HepG2 (cell line): ENCODE data around the gene LARP4. TPM values are rescaled to one million over a fixed set of nuclear protein-coding genes. Genes with fewer than 3 reads are reported as not detected.
"Not testable (repeated sequence)": the region's sequence is repeated elsewhere in the genome, so short reads cannot be mapped to it uniquely, and the experiment has no call there.

Source experiments
- ATAC-seq: fragments of 200-7000 bp; cut with Tn5 transposase; 3 replicates; pipeline ENCODE4 v1.9.1; 2020; ENCODE audit warnings: mild to moderate bottlenecking, moderate library complexity
- BruUV-seq: library from RNA; stranded (reverse); fragments of 400-500 nt; replicated peaks from 2 replicates; lab custom pipeline; 2021; lab: Mats Ljungman, UMichigan
- CTCF ChIA-PET: fragments of 300-600 bp; formaldehyde crosslinking; extraction: SDS; loops from one replicate; lab custom pipeline; 2021; ENCODE audit warnings: low total read pairs, inconsistent platforms, low intra/inter-chr PET ratio; lab: Yijun Ruan, JAX
- POLR2A ChIA-PET: fragments of 350-600 bp; sonication (Branson Sonifier 250); formaldehyde crosslinking; loops from one replicate; lab custom pipeline; 2020; ENCODE audit warnings: antibody characterized with exemption, inconsistent platforms; lab: Yijun Ruan, JAX
- DNase-seq: peaks from one replicate; pipeline ENCODE4 v3.0.0-alpha.2; 2015; ENCODE audit warnings: low spot score
- FAIRE-seq: peaks from 3 replicates; lab custom pipeline; 2011; peaks lifted over from hg19 to GRCh38; lab: Jason Lieb, UNC
- H2AFZ ChIP-seq: one replicate; pipeline ENCODE4 v1.6.1; 2011; ENCODE audit warnings: low read length, inconsistent platforms
- H3K27ac ChIP-seq: fragments of 300-600 bp; 3 replicates; pipeline ENCODE4 v1.8.0; 2011; ENCODE audit warnings: mixed run types, mild to moderate bottlenecking, mixed read lengths, low read length, inconsistent platforms; ENCODE audit not compliant: insufficient read depth; ENCODE audit errors: extremely low read length
- H3K27me3 ChIP-seq, 2 experiments: fragments of 200-600 bp in 1 of 2; 2 replicates in 1 of 2; 3 replicates in 1 of 2; pipeline versions ENCODE4 v1.6.0 to v1.8.0; 2011; ENCODE audit warnings: low read length in 2 of 2, mild to moderate bottlenecking in 2 of 2, moderate library complexity in 2 of 2, inconsistent platforms in 1 of 2; ENCODE audit not compliant: insufficient read depth in 2 of 2, control insufficient read depth in 1 of 2
- H3K36me3 ChIP-seq, 2 experiments: fragments of 200-600 bp in 1 of 2; replicated peaks in 1 of 2; 2 replicates in 1 of 2; 3 replicates in 1 of 2; pipeline versions ENCODE4 v1.5.1 to v1.8.0; 2011; ENCODE audit warnings: low read length in 2 of 2, inconsistent platforms in 1 of 2; ENCODE audit not compliant: insufficient read depth in 2 of 2, control insufficient read depth in 1 of 2
- H3K4me1 ChIP-seq: 2 replicates; pipeline ENCODE4 v1.5.1; 2012; ENCODE audit warnings: low read length, inconsistent platforms; ENCODE audit not compliant: insufficient read depth
- H3K4me2 ChIP-seq: 2 replicates; pipeline ENCODE4 v1.6.0; 2011; ENCODE audit warnings: low read depth, low read length, inconsistent platforms
- H3K4me3 ChIP-seq, 3 experiments: fragments of 200-600 bp in 1 of 3; sonication (generic), shearing (Covaris generic) in 1 of 3; replicated peaks in 1 of 3; 2 replicates each; pipeline ENCODE4 v1.5.1; 2011 to 2016; ENCODE audit warnings: low read length in 3 of 3, inconsistent platforms in 2 of 3, low read depth in 2 of 3, mild to moderate bottlenecking in 2 of 3, control low read depth in 1 of 3, mixed read lengths in 1 of 3; ENCODE audit not compliant: insufficient read depth in 1 of 3
- H3K79me2 ChIP-seq: one replicate; pipeline ENCODE4 v1.6.1; 2011; ENCODE audit warnings: low read length, inconsistent platforms; ENCODE audit not compliant: insufficient read depth
- H3K9ac ChIP-seq: 2 replicates; pipeline ENCODE4 v1.6.0; 2011; ENCODE audit warnings: mild to moderate bottlenecking, low read depth, low read length, inconsistent platforms; ENCODE audit not compliant: insufficient read depth
- H3K9me3 ChIP-seq: 2 replicates; pipeline ENCODE4 v1.5.1; 2012; ENCODE audit warnings: mild to moderate bottlenecking, low read length
- H4K20me1 ChIP-seq: 2 replicates; pipeline ENCODE4 v1.6.0; 2011; ENCODE audit warnings: inconsistent platforms, mild to moderate bottlenecking, low read length, moderate library complexity; ENCODE audit not compliant: insufficient read depth
- ARID3A ChIP-seq: IDR thresholded peaks from 2 replicates; pipeline ENCODE4 v1.6.1; 2012; ENCODE audit warnings: low read depth, low read length, improper control_type of control experiment
- CEBPB ChIP-seq: IDR thresholded peaks from 2 replicates; pipeline ENCODE4 v1.6.1; 2011; ENCODE audit warnings: low read depth, low read length, improper control_type of control experiment, borderline replicate concordance
- CEBPZ ChIP-seq: IDR thresholded peaks from 2 replicates; pipeline ENCODE4 v1.6.1; 2012; ENCODE audit warnings: low read length, improper control_type of control experiment
- FOSL2 ChIP-seq: sonication (generic); formaldehyde crosslinking; IDR thresholded peaks from 2 replicates; pipeline ENCODE4 v1.4.0; 2020; ENCODE audit warnings: missing genetic modification reagents
- SAP130 ChIP-seq: IDR thresholded peaks from 2 replicates; pipeline ENCODE4 v1.6.1; 2016; ENCODE audit warnings: low read depth
- STAG1 ChIP-seq: sonication (generic); formaldehyde crosslinking; IDR thresholded peaks from 2 replicates; pipeline ENCODE4 v1.4.0; 2020; ENCODE audit warnings: missing genetic modification reagents
- TBX3 ChIP-seq: fragments of 450-650 bp; IDR thresholded peaks from 2 replicates; pipeline ENCODE4 v1.6.1; 2017; ENCODE audit warnings: antibody characterized with exemption, mild to moderate bottlenecking, inconsistent platforms, borderline replicate concordance
- TEAD3 ChIP-seq: optimal IDR thresholded peaks from 2 replicates; pipeline ENCODE3; 2016; ENCODE audit warnings: borderline replicate concordance
- ZBTB38 ChIP-seq: sonication (generic); formaldehyde crosslinking; IDR thresholded peaks from 2 replicates; pipeline ENCODE4 v1.5.1; 2020; ENCODE audit warnings: mild to moderate bottlenecking, missing genetic modification reagents
- WGBS: methylation state at CpG from one replicate; pipeline ENCODE4 v1.1.6; 2017; ENCODE audit warnings: low lambda C conversion rate; 5-methylcytosine and 5-hydroxymethylcytosine counted together
- in situ Hi-C: cut with HindIII; loops from 2 replicates; pipeline ENCODE4 v1.10.0; 2017; ENCODE audit warnings: low pct_unique_long_range_greater_than_20kb; ENCODE audit not compliant: extremely low pct_ligation_motif_present
- intact Hi-C: fragments of 100-400 bp; cut with micrococcal nuclease; formaldehyde crosslinking; loops from one replicate; pipeline ENCODE4 v1.10.0; 2022; ENCODE audit not compliant: unreplicated experiment
- polyA plus RNA-seq, 8 experiments: library from polyadenylated mRNA; depleted of rRNA in 3 of 8; stranded (reverse) in 7 of 8; unstranded in 1 of 8; fragments of >200 nt; fragmentation: Illumina TruSeq in 4 of 8; extraction: Trizol in 4 of 8; gene quantifications; 2 replicates each; pipeline versions ENCODE4 v1.2.1 to v1.2.3, GENCODE V29; 2011 to 2016; ENCODE audit warnings: low read depth in 4 of 8, missing spikeins in 1 of 8, mixed read lengths in 1 of 8; ENCODE audit not compliant: insufficient read depth in 1 of 8
- total RNA-seq, 5 experiments: library from RNA; depleted of rRNA; stranded (reverse); fragments of >200 nt; fragmentation: Illumina TruSeq; extraction: Trizol; gene quantifications; 2 replicates each; pipeline ENCODE4 v1.2.3, GENCODE V29; 2016; ENCODE audit warnings: low read depth in 1 of 5

Gene LARP4
- total and polyA plus RNA-seq, 2 of the 13 experiments (the other 11 are each of a cell fraction or from before 2014, with no cell fraction given) = 16.4 to 42.7 TPM

GRCh38 chr12:50388793-50389192, 11.9 kb upstream of the LARP4 start:
- H2AFZ ChIP-seq, H4K20me1 ChIP-seq, CTCF ChIA-PET, BruUV-seq, H3K27ac ChIP-seq, H3K27me3 ChIP-seq, in situ Hi-C loops, H3K36me3 ChIP-seq, H3K79me2 ChIP-seq, FAIRE-seq, H3K9ac ChIP-seq, intact Hi-C loops, DNase-seq, H3K9me3 ChIP-seq: not testable (repeated sequence)
- 55% methylated on average over 10 of the region's 10 CpGs for whole genome bisulfite sequencing
- peaks cover 40% of the 10 kb centered on the region for H3K4me1 ChIP-seq
- peak; percentile 42; the same call in 2 of the 3 replicates for ATAC-seq
- TF ChIP-seq ZBTB38 (CRISPR knock-in tag) (0 out of 2 replicates have a peak, but pooled peaks have one; percentile 8), STAG1 (CRISPR knock-in tag) (peak; percentile 31)
- POLR2A ChIA-PET = interaction anchor here (1.0 to 1.7 kb wide), 2 partner anchors 37 to 222 kb away, joined by 3 to 4 read pairs; partner anchors contain the start of gene CERS5
- 0 out of 6 replicates have a peak overlapping the region, but pooled peaks of 1 of the 3 experiments have one; percentile 40 for H3K4me3 ChIP-seq
- H3K4me2 ChIP-seq = peak overlapping the region; percentile 93; the same call in 1 of the 2 replicates

GRCh38 chr12:50390316-50390741, 10.4 kb upstream of the LARP4 start:
- H3K4me2 ChIP-seq = 0 out of 2 replicates have a peak overlapping the region, but pooled peaks have one; percentile 16
- H3K27me3 ChIP-seq = no peaks in the 10 kb centered on the region
- no peak for FAIRE-seq
- H3K27ac ChIP-seq = no peak overlapping the region
- DNase-seq = peak; percentile 61
- H3K36me3 ChIP-seq = no peaks in the 10 kb centered on the region
- peak; percentile 14; the same call in 1 of the 2 replicates for TF ChIP-seq SAP130 (CRISPR knock-in tag)
- TF ChIP-seq ARID3A = peak; percentile 36; the same call in 1 of the 2 replicates
- TF ChIP-seq TEAD3 (CRISPR knock-in tag) = peak; percentile 16
- TF ChIP-seq TBX3 = no peak
- peak; percentile 75 for TF ChIP-seq FOSL2 (CRISPR knock-in tag)
- no peak for TF ChIP-seq CEBPZ
- TF ChIP-seq CEBPB = peak; percentile 46; the same call in 1 of the 2 replicates
- TF ChIP-seq, all 625 proteins: peak for 5
- no peaks in the 10 kb centered on the region for H3K9me3 ChIP-seq
- ChIA-PET POLR2A (no interaction called here), CTCF (no interaction called here)
- ATAC-seq = no peak
- no peaks in the 10 kb centered on the region for H3K79me2 ChIP-seq
- in situ Hi-C loops (no loop called here), intact Hi-C loops (loop anchor here (10.0 kb wide), 1 partner anchor 146 kb away; no protein-coding TSS in a partner anchor)
- H2AFZ ChIP-seq = no peak overlapping the region
- WGBS = 4% methylated on average over 3 of the region's 3 CpGs
- no peak overlapping the region for H3K9ac ChIP-seq
- H4K20me1 ChIP-seq = no peaks in the 10 kb centered on the region
- H3K4me1 ChIP-seq = peaks cover 53% of the 10 kb centered on the region
- BruUV-seq = no TSS peak
- H3K4me3 ChIP-seq = no peak overlapping the region
